Measurements from ENCODE around the gene ZNF764.
"Not testable (repeated sequence)": the region's sequence is repeated elsewhere in the genome, so short reads cannot be mapped to it uniquely, and the experiment has no call there.

- TF ChIP-seq POLR2A (IDR thresholded peaks at IDR 0.05), result not testable (repeated sequence)
- TF ChIP-seq, protein P1, sequence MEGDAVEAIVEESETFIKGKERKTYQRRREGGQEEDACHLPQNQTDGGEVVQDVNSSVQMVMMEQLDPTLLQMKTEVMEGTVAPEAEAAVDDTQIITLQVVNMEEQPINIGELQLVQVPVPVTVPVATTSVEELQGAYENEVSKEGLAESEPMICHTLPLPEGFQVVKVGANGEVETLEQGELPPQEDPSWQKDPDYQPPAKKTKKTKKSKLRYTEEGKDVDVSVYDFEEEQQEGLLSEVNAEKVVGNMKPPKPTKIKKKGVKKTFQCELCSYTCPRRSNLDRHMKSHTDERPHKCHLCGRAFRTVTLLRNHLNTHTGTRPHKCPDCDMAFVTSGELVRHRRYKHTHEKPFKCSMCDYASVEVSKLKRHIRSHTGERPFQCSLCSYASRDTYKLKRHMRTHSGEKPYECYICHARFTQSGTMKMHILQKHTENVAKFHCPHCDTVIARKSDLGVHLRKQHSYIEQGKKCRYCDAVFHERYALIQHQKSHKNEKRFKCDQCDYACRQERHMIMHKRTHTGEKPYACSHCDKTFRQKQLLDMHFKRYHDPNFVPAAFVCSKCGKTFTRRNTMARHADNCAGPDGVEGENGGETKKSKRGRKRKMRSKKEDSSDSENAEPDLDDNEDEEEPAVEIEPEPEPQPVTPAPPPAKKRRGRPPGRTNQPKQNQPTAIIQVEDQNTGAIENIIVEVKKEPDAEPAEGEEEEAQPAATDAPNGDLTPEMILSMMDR (IDR thresholded peaks at IDR 0.05), result not testable (repeated sequence)
Observed at GRCh38 chr16:30540916-30541464, 17.2 kb downstream of the ZNF764 start.

Measured in ovary (tissue), 3 donors.